ENCODE measurements around the gene GDA.

The GDA gene

GRCh38 chr9:72128526-72128925, 20.7 kb upstream of the GDA start:
- TF ChIP-seq, protein P1, sequence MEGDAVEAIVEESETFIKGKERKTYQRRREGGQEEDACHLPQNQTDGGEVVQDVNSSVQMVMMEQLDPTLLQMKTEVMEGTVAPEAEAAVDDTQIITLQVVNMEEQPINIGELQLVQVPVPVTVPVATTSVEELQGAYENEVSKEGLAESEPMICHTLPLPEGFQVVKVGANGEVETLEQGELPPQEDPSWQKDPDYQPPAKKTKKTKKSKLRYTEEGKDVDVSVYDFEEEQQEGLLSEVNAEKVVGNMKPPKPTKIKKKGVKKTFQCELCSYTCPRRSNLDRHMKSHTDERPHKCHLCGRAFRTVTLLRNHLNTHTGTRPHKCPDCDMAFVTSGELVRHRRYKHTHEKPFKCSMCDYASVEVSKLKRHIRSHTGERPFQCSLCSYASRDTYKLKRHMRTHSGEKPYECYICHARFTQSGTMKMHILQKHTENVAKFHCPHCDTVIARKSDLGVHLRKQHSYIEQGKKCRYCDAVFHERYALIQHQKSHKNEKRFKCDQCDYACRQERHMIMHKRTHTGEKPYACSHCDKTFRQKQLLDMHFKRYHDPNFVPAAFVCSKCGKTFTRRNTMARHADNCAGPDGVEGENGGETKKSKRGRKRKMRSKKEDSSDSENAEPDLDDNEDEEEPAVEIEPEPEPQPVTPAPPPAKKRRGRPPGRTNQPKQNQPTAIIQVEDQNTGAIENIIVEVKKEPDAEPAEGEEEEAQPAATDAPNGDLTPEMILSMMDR (IDR thresholded peaks at IDR 0.05; ENCODE audit: low read depth, low read length), result no peak
- H3K36me3 ChIP-seq, result no peaks in the 10 kb centered on the region
- H3K4me1 ChIP-seq, result no peaks in the 10 kb centered on the region
- no peak overlapping the region for H3K4me3 ChIP-seq (ENCODE audit: low read depth, low read length)
- no peaks in the 10 kb centered on the region for H3K9me3 ChIP-seq
- no peak for DNase-seq
- H3K27me3 ChIP-seq, result no peaks in the 10 kb centered on the region

- Histone ChIP-seq H3K4me3 (ENCODE audit: low read depth, low read length) (no peak overlapping the region), H3K4me1 (no peaks in the 10 kb centered on the region), H3K9me3 (no peaks in the 10 kb centered on the region), H3K36me3 (no peaks in the 10 kb centered on the region), H3K27me3 (no peaks in the 10 kb centered on the region)
- no peak for DNase-seq
- TF ChIP-seq, protein P1 (IDR thresholded peaks at IDR 0.05; ENCODE audit: low read depth, low read length), result no peak
Observed at GRCh38 chr9:72129271-72130156, 19.7 kb upstream of the GDA start.

GRCh38 chr9:72130321-72130720, 18.9 kb upstream of the GDA start:
- no peaks in the 10 kb centered on the region for H3K36me3 ChIP-seq
- no peak for DNase-seq
- no peaks in the 10 kb centered on the region for H3K27me3 ChIP-seq
- H3K4me3 ChIP-seq (ENCODE audit: low read depth, low read length), result no peak overlapping the region
- no peaks in the 10 kb centered on the region for H3K9me3 ChIP-seq
- H3K4me1 ChIP-seq, result no peaks in the 10 kb centered on the region
- TF ChIP-seq, protein P1 (IDR thresholded peaks at IDR 0.05; ENCODE audit: low read depth, low read length), result no peak

GRCh38 chr9:72131206-72131605, 18.0 kb upstream of the GDA start:
- TF ChIP-seq, protein P1 (IDR thresholded peaks at IDR 0.05; ENCODE audit: low read depth, low read length), result no peak
- Histone ChIP-seq H3K27me3 (no peaks in the 10 kb centered on the region), H3K36me3 (no peaks in the 10 kb centered on the region)

DNA sequence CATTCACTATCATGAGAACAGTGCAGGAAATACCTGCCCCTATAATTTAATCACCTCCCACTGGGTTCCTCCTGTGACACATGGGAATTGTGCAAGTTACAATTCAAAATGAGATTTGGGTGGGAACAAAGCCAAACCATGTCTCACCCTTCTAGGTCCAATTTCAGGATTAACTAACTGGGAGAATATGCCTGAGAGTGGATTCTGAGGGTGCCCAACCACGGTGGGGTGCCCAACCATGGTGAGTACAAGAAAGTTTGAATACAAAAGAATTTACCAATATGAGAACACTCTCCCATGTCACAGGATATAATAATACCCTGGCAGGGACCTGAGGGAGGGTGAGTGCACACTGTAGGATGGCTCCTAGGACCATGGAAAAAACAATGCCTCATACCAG, 17.2 kb upstream of the GDA start:
- Histone ChIP-seq H3K27me3 (no peaks in the 10 kb centered on the region), H3K4me1 (no peaks in the 10 kb centered on the region), H3K9me3 (no peaks in the 10 kb centered on the region), H3K36me3 (no peaks in the 10 kb centered on the region), H3K4me3 (ENCODE audit: low read depth, low read length) (no peak overlapping the region)
- TF ChIP-seq, protein P1 (IDR thresholded peaks at IDR 0.05; ENCODE audit: low read depth, low read length), result no peak
- DNase-seq, result no peak

More at GRCh38 chr9:72131206-72131605, 18.0 kb upstream of the GDA start:
- no peak for DNase-seq
- H3K4me3 ChIP-seq (ENCODE audit: low read depth, low read length), result no peak overlapping the region
- no peaks in the 10 kb centered on the region for H3K9me3 ChIP-seq
- no peaks in the 10 kb centered on the region for H3K4me1 ChIP-seq

DNA sequence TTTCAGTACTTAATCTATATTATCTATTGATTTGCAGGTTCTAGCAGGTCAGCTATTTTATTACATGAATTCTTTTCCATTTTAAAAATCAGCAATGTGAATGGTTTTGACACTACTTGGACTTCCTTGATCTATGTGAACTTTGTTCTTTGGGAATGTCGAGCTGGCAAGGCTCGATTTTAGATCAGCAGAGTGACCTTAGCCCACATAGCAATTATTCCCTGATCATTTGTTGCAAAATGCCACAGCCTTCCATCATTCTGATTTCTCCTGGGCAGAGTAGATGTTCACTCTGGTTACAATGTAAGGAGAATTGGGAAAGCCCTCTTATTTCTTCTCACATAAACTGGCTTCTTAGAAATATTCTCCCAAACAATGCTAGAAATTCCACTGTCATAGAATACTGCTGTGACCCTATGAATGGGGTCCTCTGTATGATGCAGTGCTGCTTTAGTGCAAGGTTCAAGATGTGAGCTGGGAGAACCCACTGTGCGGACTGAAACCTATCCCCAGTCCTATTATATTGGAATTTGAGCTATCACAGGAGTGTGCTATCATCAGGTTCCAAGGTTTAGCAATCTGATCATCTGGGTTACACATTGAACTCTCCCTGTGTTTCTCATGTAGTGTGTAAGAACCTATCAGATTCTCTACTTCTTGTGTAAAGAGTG, 15.7 kb upstream of the GDA start:
- no peak for DNase-seq
- Histone ChIP-seq H3K36me3 (no peaks in the 10 kb centered on the region), H3K27me3 (no peaks in the 10 kb centered on the region), H3K4me1 (no peaks in the 10 kb centered on the region), H3K4me3 (ENCODE audit: low read depth, low read length) (no peak overlapping the region), H3K9me3 (no peaks in the 10 kb centered on the region)
- TF ChIP-seq, protein P1 (IDR thresholded peaks at IDR 0.05; ENCODE audit: low read depth, low read length), result no peak
